GM18502 (cell line): Measurements from ENCODE around the gene CD2AP.
"Not testable (repeated sequence)": the region's sequence is repeated elsewhere in the genome, so short reads cannot be mapped to it uniquely, and the experiment has no call there.

ENCODE experiments used
- ATAC-seq: cut with Tn5 transposase; IDR thresholded peaks from one replicate; pipeline ENCODE4 v1.9.1; 2021; ENCODE audit warnings: mild to moderate bottlenecking; ENCODE audit not compliant: unreplicated experiment, poor library complexity

Gene CD2AP

GRCh38 chr6:47629954-47630353 lies 152.4 kb downstream of the CD2AP start:
- no peak for ATAC-seq

- ATAC-seq = no peak
These were observed 153.0 kb downstream of the CD2AP start for GRCh38 chr6:47630587-47630986.

- ATAC-seq = peak; percentile 59
These were observed 153.7 kb downstream of the CD2AP start for GRCh38 chr6:47631269-47631772.

GRCh38 chr6:47631797-47632196 lies 154.2 kb downstream of the CD2AP start:
- no peak for ATAC-seq

GRCh38 chr6:47633141-47633540 lies 155.6 kb downstream of the CD2AP start:
- ATAC-seq = no peak

GRCh38 chr6:47634210-47635047 lies 156.8 kb downstream of the CD2AP start:
- ATAC-seq = no peak

- ATAC-seq = no peak
These were observed 169.1 kb downstream of the CD2AP start for GRCh38 chr6:47646689-47647088.

- no peak for ATAC-seq
These were observed 169.6 kb downstream of the CD2AP start for GRCh38 chr6:47647188-47647587.

- not testable (repeated sequence) for ATAC-seq
These were observed 170.0 kb downstream of the CD2AP start for GRCh38 chr6:47647626-47648025.

GRCh38 chr6:47648031-47648430 lies 170.4 kb downstream of the CD2AP start:
- no peak for ATAC-seq

GRCh38 chr6:47650553-47651432 lies 173.2 kb downstream of the CD2AP start:
- ATAC-seq = peak; percentile 82

- no peak for ATAC-seq
These were observed 173.9 kb downstream of the CD2AP start for GRCh38 chr6:47651505-47651944.

- no peak for ATAC-seq
These were observed 176.1 kb downstream of the CD2AP start for GRCh38 chr6:47653706-47654105.

GRCh38 chr6:47654255-47654654 lies 176.7 kb downstream of the CD2AP start:
- ATAC-seq = no peak

- no peak for ATAC-seq
These were observed 178.4 kb downstream of the CD2AP start for GRCh38 chr6:47655719-47656595.

GRCh38 chr6:47661960-47662359 lies 184.4 kb downstream of the CD2AP start:
- ATAC-seq = no peak

- no peak for ATAC-seq
These were observed 186.1 kb downstream of the CD2AP start for GRCh38 chr6:47663462-47664216.

GRCh38 chr6:47665112-47665511 lies 187.5 kb downstream of the CD2AP start:
- ATAC-seq = no peak
